T-helper 1 cell treated with Interleukin-12 subunit alpha and Interleukin-12 subunit beta and Interleukin-4 antibody, amounts not matched to agents 30 μg/mL and 1 μg/mL, for 36 hours (primary cell): ENCODE data around the gene ARHGEF26.

Experiments
- H3K27ac Mint-ChIP-seq: one replicate; pipeline ENCODE4 v1.8.0; 2021; ENCODE audit warnings: mild to moderate bottlenecking, mixed read lengths
- H3K27me3 Mint-ChIP-seq: one replicate; pipeline ENCODE4 v1.8.0; 2021; ENCODE audit warnings: low read depth, mixed read lengths
- H3K36me3 Mint-ChIP-seq: one replicate; pipeline ENCODE4 v1.8.0; 2021; ENCODE audit warnings: low read depth, mixed read lengths
- H3K4me1 Mint-ChIP-seq: one replicate; pipeline ENCODE4 v1.8.0; 2021; ENCODE audit warnings: low read depth, mixed read lengths
- H3K4me3 Mint-ChIP-seq: one replicate; pipeline ENCODE4 v1.8.0; 2021; ENCODE audit warnings: mild to moderate bottlenecking, moderate library complexity, mixed read lengths
- H3K9me3 Mint-ChIP-seq: one replicate; pipeline ENCODE4 v1.8.0; 2021; ENCODE audit warnings: mixed read lengths

ARHGEF26 gene

GRCh38 chr3:154164387-154164786, 43.2 kb downstream of the ARHGEF26 start:
- Mint-ChIP-seq H3K27ac (no peak overlapping the region), H3K27me3 (no peaks in the 10 kb centered on the region), H3K36me3 (no peaks in the 10 kb centered on the region), H3K9me3 (no peaks in the 10 kb centered on the region), H3K4me1 (no peaks in the 10 kb centered on the region), H3K4me3 (no peak overlapping the region)

- H3K27ac Mint-ChIP-seq = no peak overlapping the region
- H3K36me3 Mint-ChIP-seq = no peaks in the 10 kb centered on the region
- H3K4me3 Mint-ChIP-seq = no peak overlapping the region
- H3K9me3 Mint-ChIP-seq = no peaks in the 10 kb centered on the region
- no peaks in the 10 kb centered on the region for H3K4me1 Mint-ChIP-seq
- H3K27me3 Mint-ChIP-seq = no peaks in the 10 kb centered on the region
Observed at GRCh38 chr3:154168998-154169795, 48.0 kb downstream of the ARHGEF26 start.

DNA sequence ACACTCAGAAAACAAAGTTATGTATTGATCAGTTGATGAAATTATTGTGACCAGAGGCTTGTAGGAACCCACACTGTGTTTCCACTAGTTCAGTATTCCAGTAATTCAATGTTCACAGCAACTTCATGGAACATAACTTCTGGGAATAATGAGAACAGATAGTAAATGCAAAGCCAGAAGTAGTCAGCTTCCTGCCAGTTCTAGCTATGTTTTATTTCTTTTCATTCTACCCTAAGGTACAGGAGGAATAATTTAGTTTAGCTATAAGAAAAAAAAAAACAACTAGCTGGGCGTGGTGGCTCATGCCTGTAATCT, 48.6 kb downstream of the ARHGEF26 start:
- H3K4me1 Mint-ChIP-seq = no peaks in the 10 kb centered on the region
- H3K4me3 Mint-ChIP-seq = no peak overlapping the region
- no peaks in the 10 kb centered on the region for H3K27me3 Mint-ChIP-seq
- no peak overlapping the region for H3K27ac Mint-ChIP-seq
- H3K36me3 Mint-ChIP-seq = no peaks in the 10 kb centered on the region
- no peaks in the 10 kb centered on the region for H3K9me3 Mint-ChIP-seq

DNA sequence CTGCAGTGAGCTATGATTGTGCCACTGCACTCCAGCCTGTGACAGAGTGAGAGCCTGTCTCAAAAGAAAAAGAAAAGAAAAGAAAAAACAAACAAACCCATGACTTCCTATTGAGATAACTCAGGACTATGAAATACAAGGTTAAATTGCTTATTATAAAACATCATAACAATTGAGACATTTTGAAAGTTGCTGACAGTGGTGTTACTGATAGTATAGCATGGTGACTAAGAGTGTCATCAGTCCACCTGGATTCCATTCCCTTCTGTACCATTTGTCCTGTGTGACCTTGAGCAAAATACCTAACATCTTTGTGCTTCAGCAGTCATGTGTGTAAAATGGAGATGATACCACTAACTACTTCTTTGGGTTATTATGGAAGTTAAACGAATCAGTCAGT, 49.1 kb downstream of the ARHGEF26 start:
- Mint-ChIP-seq H3K4me1 (no peaks in the 10 kb centered on the region), H3K27ac (no peak overlapping the region), H3K9me3 (no peaks in the 10 kb centered on the region), H3K36me3 (no peaks in the 10 kb centered on the region), H3K27me3 (no peaks in the 10 kb centered on the region), H3K4me3 (no peak overlapping the region)

GRCh38 chr3:154175041-154175440, 53.9 kb downstream of the ARHGEF26 start:
- no peaks in the 10 kb centered on the region for H3K27me3 Mint-ChIP-seq
- no peaks in the 10 kb centered on the region for H3K4me1 Mint-ChIP-seq
- H3K36me3 Mint-ChIP-seq = no peaks in the 10 kb centered on the region
- H3K9me3 Mint-ChIP-seq = no peaks in the 10 kb centered on the region
- H3K27ac Mint-ChIP-seq = no peak overlapping the region
- H3K4me3 Mint-ChIP-seq = no peak overlapping the region

- Mint-ChIP-seq H3K4me3 (no peak overlapping the region), H3K4me1 (no peaks in the 10 kb centered on the region), H3K27ac (no peak overlapping the region), H3K27me3 (no peaks in the 10 kb centered on the region), H3K9me3 (no peaks in the 10 kb centered on the region), H3K36me3 (no peaks in the 10 kb centered on the region)
Observed at GRCh38 chr3:154176036-154176435, 54.8 kb downstream of the ARHGEF26 start.

DNA sequence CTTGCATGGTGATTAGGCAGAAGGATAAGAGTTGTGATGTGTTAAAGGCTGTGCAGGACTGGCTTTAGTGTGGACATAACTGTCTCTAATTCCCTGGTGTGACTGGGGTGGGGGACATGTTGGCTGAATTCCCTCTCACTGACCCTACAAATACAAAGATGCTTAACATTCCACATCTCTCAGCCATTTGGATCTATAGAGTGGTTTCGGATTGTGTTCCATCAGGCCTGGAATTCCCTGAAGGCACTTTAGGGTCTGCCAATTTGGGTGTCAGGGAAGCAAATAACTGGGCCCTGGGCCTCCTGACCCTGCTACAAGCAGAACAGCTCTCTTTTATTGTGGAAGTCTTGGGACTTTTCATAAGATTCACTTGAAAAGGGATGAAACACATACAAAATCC, 56.2 kb downstream of the ARHGEF26 start:
- no peaks in the 10 kb centered on the region for H3K27me3 Mint-ChIP-seq
- H3K36me3 Mint-ChIP-seq = no peaks in the 10 kb centered on the region
- H3K9me3 Mint-ChIP-seq = no peaks in the 10 kb centered on the region
- H3K4me3 Mint-ChIP-seq = no peak overlapping the region
- no peak overlapping the region for H3K27ac Mint-ChIP-seq
- H3K4me1 Mint-ChIP-seq = no peaks in the 10 kb centered on the region

DNA sequence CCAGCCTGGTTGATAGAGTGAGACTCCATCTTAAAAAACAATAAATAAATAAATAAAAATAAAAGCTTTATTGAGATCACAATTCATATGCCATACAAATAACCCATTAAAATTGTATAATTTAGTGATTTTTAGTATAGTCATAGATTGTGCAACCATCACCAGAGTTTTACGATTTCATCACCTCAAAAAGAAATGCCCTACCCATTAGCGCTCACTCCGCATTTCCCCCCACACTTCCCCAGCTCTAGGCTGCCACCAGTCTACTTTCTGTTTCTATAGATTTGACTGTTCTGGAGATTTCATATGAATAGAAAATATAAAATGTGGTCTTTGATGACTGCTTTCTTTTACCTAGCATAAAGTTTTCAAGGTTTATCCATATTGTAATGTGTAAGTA, 57.0 kb downstream of the ARHGEF26 start:
- Mint-ChIP-seq H3K4me1 (no peaks in the 10 kb centered on the region), H3K27ac (no peak overlapping the region), H3K36me3 (no peaks in the 10 kb centered on the region), H3K4me3 (no peak overlapping the region), H3K27me3 (no peaks in the 10 kb centered on the region), H3K9me3 (no peaks in the 10 kb centered on the region)

DNA sequence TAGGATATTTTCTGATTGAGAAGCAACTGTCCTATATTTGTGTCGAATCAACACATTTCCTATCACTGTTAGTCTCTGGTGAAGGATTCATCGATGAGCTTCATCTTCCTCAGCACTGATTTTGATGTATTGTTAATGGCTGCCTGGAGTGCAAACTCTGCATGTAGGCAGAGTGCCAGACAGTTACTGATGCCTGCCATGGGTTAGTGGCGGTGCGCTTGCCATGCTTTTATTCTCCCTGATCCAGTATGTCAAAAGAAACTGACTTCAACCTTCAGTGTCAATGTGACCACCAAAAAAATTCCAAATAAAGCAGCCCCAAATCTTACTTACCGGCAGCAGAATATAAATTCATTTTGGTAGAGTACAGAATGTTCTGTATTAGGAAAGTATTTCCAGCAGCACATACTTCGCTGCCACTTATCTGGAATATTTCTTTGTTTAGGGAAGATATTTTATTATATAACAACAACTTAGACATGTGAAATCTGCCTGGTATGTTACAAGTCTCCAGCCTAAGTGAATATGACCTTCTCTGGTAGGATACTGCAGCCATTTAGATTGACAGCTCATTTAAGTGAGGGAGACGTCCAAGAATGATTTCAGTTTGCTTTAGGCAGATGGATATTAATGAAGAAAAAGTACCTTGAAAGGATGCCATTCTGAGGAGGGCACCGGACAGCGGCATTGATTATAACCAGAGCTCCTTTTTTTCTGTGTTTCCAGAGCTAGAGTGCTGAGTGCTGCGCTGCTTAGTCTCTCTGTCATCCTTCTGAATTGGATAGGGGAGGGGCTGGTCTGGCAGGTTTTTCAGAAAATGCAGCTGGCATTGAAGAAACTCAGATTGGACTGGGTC, 59.9 kb downstream of the ARHGEF26 start:
- Mint-ChIP-seq H3K4me3 (no peak overlapping the region), H3K36me3 (no peaks in the 10 kb centered on the region), H3K27me3 (no peaks in the 10 kb centered on the region), H3K9me3 (no peaks in the 10 kb centered on the region), H3K27ac (no peak overlapping the region), H3K4me1 (no peaks in the 10 kb centered on the region)

DNA sequence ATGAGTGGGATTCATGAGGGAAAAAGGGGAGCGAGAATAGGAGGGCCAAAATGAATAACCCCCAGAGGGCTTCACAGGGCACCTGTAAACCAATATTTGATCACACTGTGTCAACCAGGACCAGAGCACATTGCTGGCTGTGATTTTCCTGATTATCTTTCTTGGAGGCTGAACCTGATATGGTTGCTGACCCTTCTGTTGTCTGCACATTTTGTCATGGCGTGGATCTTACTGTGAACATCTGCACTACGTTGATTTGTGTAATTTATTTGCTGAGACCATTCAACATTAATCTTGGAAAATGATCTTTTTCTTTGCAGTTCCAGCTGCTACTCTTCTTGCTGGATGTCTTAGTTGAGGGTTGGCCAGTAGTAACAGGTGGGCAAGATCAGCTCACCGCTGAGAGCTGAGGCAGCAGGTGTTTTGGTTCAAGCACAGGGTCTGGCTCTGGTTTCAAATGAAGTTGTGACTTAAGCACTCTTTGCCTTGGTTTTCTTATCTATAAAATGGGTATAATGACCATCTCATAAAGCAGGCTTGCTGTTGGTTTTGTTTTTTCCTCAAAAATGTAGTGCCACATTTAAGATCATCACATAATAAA, 61.2 kb downstream of the ARHGEF26 start:
- Mint-ChIP-seq H3K27ac (no peak overlapping the region), H3K27me3 (no peaks in the 10 kb centered on the region), H3K4me1 (no peaks in the 10 kb centered on the region), H3K36me3 (no peaks in the 10 kb centered on the region), H3K4me3 (no peak overlapping the region), H3K9me3 (no peaks in the 10 kb centered on the region)

DNA sequence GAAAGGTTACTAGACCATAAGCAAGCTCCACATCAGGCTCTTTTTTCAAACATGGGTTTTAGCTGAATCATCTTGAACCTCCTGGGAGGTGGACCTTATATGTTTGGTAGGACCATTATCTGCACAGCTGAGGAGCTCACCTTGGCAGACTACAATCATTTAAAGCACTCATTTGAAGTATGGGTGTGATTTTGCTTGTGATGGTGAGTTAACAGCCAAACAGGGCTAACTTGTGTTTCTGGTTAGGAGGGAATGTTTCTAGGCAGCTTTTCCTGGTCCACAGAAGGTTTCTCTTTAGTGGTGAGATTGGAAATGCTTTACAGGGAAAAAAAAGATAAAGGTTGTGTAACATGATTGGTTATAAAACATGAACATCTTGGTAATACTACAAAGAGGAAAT, 61.8 kb downstream of the ARHGEF26 start:
- no peak overlapping the region for H3K4me3 Mint-ChIP-seq
- H3K27me3 Mint-ChIP-seq = no peaks in the 10 kb centered on the region
- H3K36me3 Mint-ChIP-seq = no peaks in the 10 kb centered on the region
- H3K27ac Mint-ChIP-seq = no peak overlapping the region
- H3K9me3 Mint-ChIP-seq = no peaks in the 10 kb centered on the region
- H3K4me1 Mint-ChIP-seq = no peaks in the 10 kb centered on the region

GRCh38 chr3:154184582-154184981, 63.4 kb downstream of the ARHGEF26 start:
- no peak overlapping the region for H3K27ac Mint-ChIP-seq
- H3K4me1 Mint-ChIP-seq = peaks cover 1% of the 10 kb centered on the region
- no peaks in the 10 kb centered on the region for H3K27me3 Mint-ChIP-seq
- no peak overlapping the region for H3K4me3 Mint-ChIP-seq
- no peaks in the 10 kb centered on the region for H3K36me3 Mint-ChIP-seq
- no peaks in the 10 kb centered on the region for H3K9me3 Mint-ChIP-seq

GRCh38 chr3:154188437-154188836, 67.2 kb downstream of the ARHGEF26 start:
- H3K9me3 Mint-ChIP-seq = no peaks in the 10 kb centered on the region
- no peak overlapping the region for H3K4me3 Mint-ChIP-seq
- no peak overlapping the region for H3K27ac Mint-ChIP-seq
- H3K4me1 Mint-ChIP-seq = peaks cover 1% of the 10 kb centered on the region
- no peaks in the 10 kb centered on the region for H3K36me3 Mint-ChIP-seq
- H3K27me3 Mint-ChIP-seq = no peaks in the 10 kb centered on the region

GRCh38 chr3:154188846-154189245, 67.7 kb downstream of the ARHGEF26 start:
- Mint-ChIP-seq H3K4me3 (no peak overlapping the region), H3K27ac (no peak overlapping the region), H3K4me1 (peaks cover 1% of the 10 kb centered on the region), H3K9me3 (no peaks in the 10 kb centered on the region), H3K36me3 (no peaks in the 10 kb centered on the region), H3K27me3 (no peaks in the 10 kb centered on the region)

- Mint-ChIP-seq H3K9me3 (no peaks in the 10 kb centered on the region), H3K27me3 (no peaks in the 10 kb centered on the region), H3K27ac (no peak overlapping the region), H3K4me1 (peaks cover 1% of the 10 kb centered on the region), H3K4me3 (no peak overlapping the region), H3K36me3 (no peaks in the 10 kb centered on the region)
Observed at GRCh38 chr3:154191520-154191919, 70.3 kb downstream of the ARHGEF26 start.
